ENCODE results near the gene CXCL16. TPM values are rescaled to one million over a fixed set of nuclear protein-coding genes. Genes with fewer than 3 reads are reported as not detected.

The CXCL16 gene
- total RNA-seq, 1 experiment from 2014 or later, result 0.42 TPM

GRCh38 chr17:4742133-4742532, 2.4 kb upstream of the CXCL16 start:
- Histone ChIP-seq H3K36me3 (replicated peaks; ENCODE audit: control insufficient read depth, insufficient read depth, low read length) (no peaks in the 10 kb centered on the region), H3K4me3 (ENCODE audit: insufficient read depth, low read depth, low read length) (no peak overlapping the region), H3K27me3 (ENCODE audit: control insufficient read depth, insufficient read depth, low read length) (peaks cover 59% of the 10 kb centered on the region)
- no peak for DNase-seq

- H3K27me3 ChIP-seq (ENCODE audit: control insufficient read depth, insufficient read depth, low read length), result peaks cover 61% of the 10 kb centered on the region
- H3K4me3 ChIP-seq (ENCODE audit: insufficient read depth, low read depth, low read length), result no peak overlapping the region
- no peak for DNase-seq
- no peaks in the 10 kb centered on the region for H3K36me3 ChIP-seq (replicated peaks; ENCODE audit: control insufficient read depth, insufficient read depth, low read length)
Observed at GRCh38 chr17:4741544-4741943, 1.8 kb upstream of the CXCL16 start.

- H3K4me3 ChIP-seq (ENCODE audit: insufficient read depth, low read depth, low read length), result no peak overlapping the region
- DNase-seq, result no peak
- peaks cover 68% of the 10 kb centered on the region for H3K27me3 ChIP-seq (ENCODE audit: control insufficient read depth, insufficient read depth, low read length)
- no peaks in the 10 kb centered on the region for H3K36me3 ChIP-seq (replicated peaks; ENCODE audit: control insufficient read depth, insufficient read depth, low read length)
Observed at GRCh38 chr17:4740584-4740983, 856 bp upstream of the CXCL16 start.

DNA sequence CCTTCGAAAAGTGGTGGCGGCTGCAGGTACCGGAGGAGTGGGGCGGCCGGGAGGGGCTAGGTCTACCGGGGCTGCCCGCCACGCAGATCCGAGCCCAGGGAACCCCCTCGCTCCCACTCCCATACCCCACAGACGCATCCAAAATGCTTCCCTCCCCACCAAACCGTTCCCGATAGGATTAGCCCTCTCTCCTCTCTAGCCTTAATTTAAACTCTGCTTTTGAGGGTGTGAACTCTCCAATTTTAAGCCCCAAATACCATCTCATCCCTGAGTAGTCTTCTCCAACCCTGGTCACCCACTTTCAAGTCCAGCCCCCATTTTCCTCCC, 260 bp upstream of the CXCL16 start:
- no peaks in the 10 kb centered on the region for H3K36me3 ChIP-seq (replicated peaks; ENCODE audit: control insufficient read depth, insufficient read depth, low read length)
- H3K4me3 ChIP-seq (ENCODE audit: insufficient read depth, low read depth, low read length), result peak overlapping the region; percentile 58
- peaks cover 66% of the 10 kb centered on the region for H3K27me3 ChIP-seq (ENCODE audit: control insufficient read depth, insufficient read depth, low read length)
- DNase-seq, result no peak

- H3K27me3 ChIP-seq (ENCODE audit: control insufficient read depth, insufficient read depth, low read length), result peaks cover 63% of the 10 kb centered on the region
- DNase-seq, result peak; percentile 70
Observed at GRCh38 chr17:4738136-4739121, 1.3 kb downstream of the CXCL16 start.

GRCh38 chr17:4735876-4736651, 3.7 kb downstream of the CXCL16 start:
- Histone ChIP-seq H3K27me3 (ENCODE audit: control insufficient read depth, insufficient read depth, low read length) (peaks cover 49% of the 10 kb centered on the region), H3K4me3 (ENCODE audit: insufficient read depth, low read depth, low read length) (no peak overlapping the region), H3K36me3 (replicated peaks; ENCODE audit: control insufficient read depth, insufficient read depth, low read length) (no peaks in the 10 kb centered on the region)
- no peak for DNase-seq

More at GRCh38 chr17:4738136-4739121, 1.3 kb downstream of the CXCL16 start:
- Histone ChIP-seq H3K4me3 (ENCODE audit: insufficient read depth, low read depth, low read length) (peak overlapping the region; percentile 58; the same call in 1 of the 2 replicates), H3K36me3 (replicated peaks; ENCODE audit: control insufficient read depth, insufficient read depth, low read length) (no peaks in the 10 kb centered on the region)

DNA sequence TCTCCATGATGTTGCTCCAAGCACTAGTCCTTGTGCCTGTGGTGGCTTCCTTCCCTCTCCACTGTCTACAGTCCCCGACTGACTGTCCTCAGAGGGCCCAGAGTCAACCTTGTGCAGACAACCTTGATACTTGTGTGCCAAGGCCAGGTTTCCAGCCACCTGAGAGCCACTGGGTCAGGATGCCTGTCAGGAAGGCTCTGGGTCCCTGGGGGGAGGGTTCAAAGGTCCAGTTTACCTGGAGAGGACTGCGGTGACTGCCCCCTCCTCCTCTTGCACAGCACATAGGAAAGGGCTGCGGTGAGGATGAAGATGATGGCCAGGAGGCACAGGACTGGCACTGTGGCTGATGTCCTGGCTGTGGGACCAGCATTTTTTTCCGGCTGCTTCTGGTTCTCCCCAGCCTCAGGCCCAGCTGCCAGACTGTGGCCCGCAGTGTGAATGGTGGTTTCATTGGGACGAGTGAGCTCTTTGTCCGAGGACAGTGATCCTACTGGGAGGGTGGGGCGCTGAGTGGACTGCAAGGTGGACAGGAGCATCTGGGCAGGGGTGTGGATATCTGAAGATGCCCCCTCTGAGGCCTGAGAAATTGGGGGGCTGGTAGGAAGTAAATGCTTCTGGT, 4.8 kb downstream of the CXCL16 start:
- no peaks in the 10 kb centered on the region for H3K36me3 ChIP-seq (replicated peaks; ENCODE audit: control insufficient read depth, insufficient read depth, low read length)
- no peak overlapping the region for H3K4me3 ChIP-seq (ENCODE audit: insufficient read depth, low read depth, low read length)
- H3K27me3 ChIP-seq (ENCODE audit: control insufficient read depth, insufficient read depth, low read length), result peaks cover 39% of the 10 kb centered on the region
- no peak for DNase-seq

DNA sequence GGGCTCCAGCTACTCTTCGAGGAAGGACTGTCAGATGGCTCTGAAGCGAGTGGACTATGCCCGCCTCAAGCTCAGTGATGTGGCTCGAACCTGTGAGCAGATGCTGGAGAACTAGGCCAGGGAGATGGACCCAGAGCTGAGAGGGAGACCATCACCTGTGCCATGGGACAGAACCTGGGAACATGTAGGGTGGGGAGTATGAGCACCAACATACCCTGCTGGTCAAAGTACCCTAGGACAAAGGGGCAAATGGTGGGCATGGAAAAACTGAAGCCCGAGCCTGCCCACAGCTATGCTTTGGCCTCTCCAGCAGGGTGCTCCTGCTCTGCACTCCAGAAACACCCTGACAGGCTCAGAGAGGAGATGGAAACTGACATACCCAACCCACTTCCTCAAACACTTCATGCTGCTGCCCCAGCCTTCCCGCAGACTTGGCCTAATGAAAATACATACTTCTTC, 6.6 kb downstream of the CXCL16 start:
- peak; percentile 31 for DNase-seq
- no peaks in the 10 kb centered on the region for H3K36me3 ChIP-seq (replicated peaks; ENCODE audit: control insufficient read depth, insufficient read depth, low read length)
- peaks cover 20% of the 10 kb centered on the region for H3K27me3 ChIP-seq (ENCODE audit: control insufficient read depth, insufficient read depth, low read length)
- H3K4me3 ChIP-seq (ENCODE audit: insufficient read depth, low read depth, low read length), result no peak overlapping the region

DNA sequence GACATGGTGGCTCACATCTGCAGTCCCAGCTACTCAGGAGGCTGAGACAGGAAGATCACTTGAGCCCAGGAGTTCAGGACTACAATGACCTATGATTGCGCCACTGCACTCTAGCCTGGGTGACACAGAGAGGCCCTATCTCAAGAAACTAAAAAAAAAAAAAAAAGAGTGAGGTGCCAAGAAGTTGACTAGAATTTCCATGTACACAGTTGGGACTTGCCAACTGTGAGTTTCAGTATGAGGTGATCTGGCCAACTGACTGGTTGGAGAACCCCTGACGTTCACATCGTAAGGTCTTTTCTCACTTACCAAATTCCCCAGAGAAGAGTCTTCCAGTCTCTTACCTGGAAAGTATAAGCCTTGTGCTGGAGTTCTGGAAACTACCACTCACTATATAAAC, 11.6 kb downstream of the CXCL16 start:
- H3K27me3 ChIP-seq (ENCODE audit: control insufficient read depth, insufficient read depth, low read length), result no peaks in the 10 kb centered on the region
- H3K36me3 ChIP-seq (replicated peaks; ENCODE audit: control insufficient read depth, insufficient read depth, low read length), result no peaks in the 10 kb centered on the region
- DNase-seq, result no peak
- H3K4me3 ChIP-seq (ENCODE audit: insufficient read depth, low read depth, low read length), result no peak overlapping the region

- Histone ChIP-seq H3K27me3 (ENCODE audit: control insufficient read depth, insufficient read depth, low read length) (no peaks in the 10 kb centered on the region), H3K4me3 (ENCODE audit: insufficient read depth, low read depth, low read length) (no peak overlapping the region), H3K36me3 (replicated peaks; ENCODE audit: control insufficient read depth, insufficient read depth, low read length) (no peaks in the 10 kb centered on the region)
- no peak for DNase-seq
Observed at GRCh38 chr17:4725646-4726310, 13.9 kb downstream of the CXCL16 start.

DNA sequence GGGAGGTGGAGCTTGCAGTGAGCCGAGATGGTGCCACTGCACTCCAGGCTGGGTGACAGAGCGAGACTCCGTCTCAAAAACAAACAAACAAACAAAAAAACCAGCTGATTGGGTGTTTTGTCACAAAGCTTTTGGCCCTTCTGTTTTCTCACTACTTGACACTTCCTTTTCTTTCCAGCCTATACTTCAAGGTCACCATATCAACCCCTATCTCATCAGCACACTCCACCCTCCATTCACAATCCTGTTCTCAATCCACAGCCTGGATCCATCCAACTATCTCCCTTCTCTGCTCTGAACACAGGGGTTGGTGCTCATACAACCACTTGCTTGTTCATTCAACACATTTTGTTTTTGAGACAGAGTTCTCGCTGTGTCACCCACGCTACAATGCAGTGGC, 15.1 kb downstream of the CXCL16 start:
- Histone ChIP-seq H3K4me3 (ENCODE audit: insufficient read depth, low read depth, low read length) (no peak overlapping the region), H3K27me3 (ENCODE audit: control insufficient read depth, insufficient read depth, low read length) (no peaks in the 10 kb centered on the region), H3K36me3 (replicated peaks; ENCODE audit: control insufficient read depth, insufficient read depth, low read length) (no peaks in the 10 kb centered on the region; the same call in 1 of the 2 replicates)
- no peak for DNase-seq

- H3K36me3 ChIP-seq (replicated peaks; ENCODE audit: control insufficient read depth, insufficient read depth, low read length), result peaks cover 6% of the 10 kb centered on the region; the same call in 1 of the 2 replicates
Observed at GRCh38 chr17:4722678-4723240, 17.0 kb downstream of the CXCL16 start.

DNA sequence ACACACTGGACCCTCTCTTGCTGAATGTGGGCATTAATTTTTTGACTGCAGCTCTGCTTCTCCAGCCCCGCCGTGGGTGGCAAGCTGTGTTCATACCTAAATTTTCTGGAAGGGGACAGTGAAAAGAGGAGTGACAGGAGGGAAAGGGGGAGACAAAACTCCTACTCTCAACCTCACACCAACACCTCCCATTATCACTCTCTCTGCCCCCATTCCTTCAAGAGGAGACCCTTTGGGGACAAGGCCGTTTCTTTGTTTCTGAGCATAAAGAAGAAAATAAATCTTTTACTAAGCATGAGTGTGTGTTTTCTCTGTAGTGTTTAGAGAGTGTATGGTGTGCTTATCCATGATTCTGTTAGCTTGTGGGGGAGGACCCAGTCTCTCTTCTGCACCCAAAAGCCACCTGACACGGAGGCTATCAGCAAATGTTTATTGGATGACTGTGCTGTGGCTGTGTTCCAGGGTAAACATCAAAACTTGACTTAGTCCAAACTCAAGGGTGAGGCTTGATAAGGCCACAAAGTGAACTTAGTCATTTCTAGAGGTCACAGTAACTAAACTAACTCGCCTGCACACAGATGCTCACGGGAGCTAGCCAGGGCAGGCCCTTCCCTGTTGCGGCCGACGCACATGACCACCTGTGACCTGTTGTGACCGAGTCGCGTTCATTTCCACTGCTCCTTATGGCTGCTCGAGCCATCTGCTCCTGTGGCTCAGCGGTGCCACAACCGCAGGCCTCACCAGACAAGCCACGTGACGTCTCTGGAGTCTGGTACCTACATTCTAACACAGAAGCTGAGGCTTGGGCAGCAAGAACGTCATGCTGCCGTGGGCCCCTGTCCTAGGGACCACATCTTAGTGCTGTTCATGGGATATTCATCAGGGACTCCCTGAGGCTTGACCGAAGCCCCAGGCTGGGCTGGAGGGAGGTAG, 18.3 kb downstream of the CXCL16 start:
- DNase-seq, result no peak
- Histone ChIP-seq H3K27me3 (ENCODE audit: control insufficient read depth, insufficient read depth, low read length) (no peaks in the 10 kb centered on the region), H3K4me3 (ENCODE audit: insufficient read depth, low read depth, low read length) (no peak overlapping the region), H3K36me3 (replicated peaks; ENCODE audit: control insufficient read depth, insufficient read depth, low read length) (peaks cover 9% of the 10 kb centered on the region)

More at GRCh38 chr17:4722678-4723240, 17.0 kb downstream of the CXCL16 start:
- DNase-seq, result no peak
- no peaks in the 10 kb centered on the region for H3K27me3 ChIP-seq (ENCODE audit: control insufficient read depth, insufficient read depth, low read length)
- no peak overlapping the region for H3K4me3 ChIP-seq (ENCODE audit: insufficient read depth, low read depth, low read length)

Measured in H7 (cell line).